ENCODE data around the gene PEX14. TPM values are rescaled to one million over a fixed set of nuclear protein-coding genes. Genes with fewer than 3 reads are reported as not detected.
A peak's percentile ranks its signal among the peaks of the same experiment; 100 is the strongest.

Gene PEX14
- total and polyA plus RNA-seq, 9 donors: 11.7 to 16.8 (median 15.1) TPM

DNA sequence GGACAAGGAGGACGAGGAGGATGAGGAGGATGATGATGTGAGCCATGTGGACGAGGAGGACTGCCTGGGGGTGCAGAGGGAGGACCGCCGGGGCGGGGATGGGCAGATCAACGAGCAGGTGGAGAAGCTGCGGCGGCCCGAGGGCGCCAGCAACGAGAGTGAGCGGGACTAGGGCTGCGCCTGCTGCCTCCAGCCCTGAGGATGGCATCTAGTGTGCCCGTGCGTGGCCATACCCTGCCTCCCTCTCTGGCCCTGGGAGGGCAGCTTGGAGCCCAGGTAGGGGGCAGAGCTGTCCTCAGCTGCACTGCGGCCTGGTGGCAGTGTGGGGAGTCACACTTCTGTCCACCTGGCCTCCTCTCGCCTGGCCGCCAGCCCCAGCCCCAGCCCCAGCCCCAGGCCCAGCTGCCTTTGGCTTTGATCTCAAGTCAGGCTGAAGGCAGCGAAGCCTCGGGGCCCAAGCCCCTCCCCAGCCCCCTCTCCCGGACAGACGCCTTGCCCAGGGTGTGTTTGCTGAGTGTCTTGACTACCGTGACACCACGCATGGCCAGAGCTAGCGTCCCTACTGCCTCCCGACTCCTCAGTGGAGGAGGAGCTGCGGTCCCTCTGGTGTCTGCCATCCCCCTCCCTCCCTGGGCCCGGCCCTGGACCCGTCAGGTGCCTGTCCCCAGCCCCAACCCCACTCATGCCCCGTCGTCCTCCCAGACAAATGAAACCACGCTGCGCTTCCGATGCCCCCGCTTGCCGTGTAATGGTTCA is 155.2 kb downstream of the PEX14 start:
- Histone ChIP-seq H3K27me3 (ENCODE audit: control insufficient read depth, insufficient read depth, low read length) (no peaks in the 10 kb centered on the region), H3K27ac (ENCODE audit: low read length) (no peak overlapping the region), H3K36me3 (ENCODE audit: control insufficient read depth, insufficient read depth, low read length) (peaks cover 17% of the 10 kb centered on the region), H3K4me1 (ENCODE audit: control insufficient read depth, insufficient read depth, low read length) (peaks cover 60% of the 10 kb centered on the region), H3K9me3 (replicated peaks; ENCODE audit: control insufficient read depth, low read depth, low read length) (no peaks in the 10 kb centered on the region), H3K4me3 (ENCODE audit: low read length) (no peak overlapping the region)
- whole genome bisulfite sequencing (ENCODE audit: insufficient coverage): 88% methylated on average over 28 of the region's 36 CpGs
- no peak for DNase-seq

DNA sequence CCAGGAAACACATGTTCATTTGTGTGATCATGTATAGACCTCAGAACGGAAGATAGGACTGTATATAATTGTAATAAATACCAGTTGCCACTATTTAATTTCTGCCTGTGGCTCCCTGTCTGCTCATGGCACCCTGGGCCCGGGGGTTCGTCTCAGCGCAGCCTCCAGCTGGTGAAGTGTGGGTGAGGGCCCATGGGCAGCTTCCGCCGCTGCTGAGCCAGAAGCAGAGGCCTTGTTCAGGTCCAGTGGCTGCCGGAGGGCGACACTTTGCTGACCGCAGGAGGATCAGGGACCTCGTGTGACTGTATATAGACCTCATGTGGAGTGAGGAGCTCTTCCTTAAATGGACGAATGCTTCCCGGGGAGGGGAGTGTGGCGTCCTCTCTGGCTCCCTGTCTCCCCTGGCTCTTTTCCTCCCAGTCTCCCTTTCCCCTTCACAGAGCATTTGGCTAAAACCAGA is 155.9 kb downstream of the PEX14 start:
- peaks cover 61% of the 10 kb centered on the region for H3K4me1 ChIP-seq (ENCODE audit: control insufficient read depth, insufficient read depth, low read length)
- DNase-seq: no peak
- whole genome bisulfite sequencing (ENCODE audit: insufficient coverage): 91% methylated on average over 11 of the region's 13 CpGs
- no peak overlapping the region for H3K4me3 ChIP-seq (ENCODE audit: low read length)
- no peaks in the 10 kb centered on the region for H3K27me3 ChIP-seq (ENCODE audit: control insufficient read depth, insufficient read depth, low read length)
- H3K9me3 ChIP-seq (replicated peaks; ENCODE audit: control insufficient read depth, low read depth, low read length): no peaks in the 10 kb centered on the region
- no peak overlapping the region for H3K27ac ChIP-seq (ENCODE audit: low read length)
- peaks cover 17% of the 10 kb centered on the region for H3K36me3 ChIP-seq (ENCODE audit: control insufficient read depth, insufficient read depth, low read length)

DNA sequence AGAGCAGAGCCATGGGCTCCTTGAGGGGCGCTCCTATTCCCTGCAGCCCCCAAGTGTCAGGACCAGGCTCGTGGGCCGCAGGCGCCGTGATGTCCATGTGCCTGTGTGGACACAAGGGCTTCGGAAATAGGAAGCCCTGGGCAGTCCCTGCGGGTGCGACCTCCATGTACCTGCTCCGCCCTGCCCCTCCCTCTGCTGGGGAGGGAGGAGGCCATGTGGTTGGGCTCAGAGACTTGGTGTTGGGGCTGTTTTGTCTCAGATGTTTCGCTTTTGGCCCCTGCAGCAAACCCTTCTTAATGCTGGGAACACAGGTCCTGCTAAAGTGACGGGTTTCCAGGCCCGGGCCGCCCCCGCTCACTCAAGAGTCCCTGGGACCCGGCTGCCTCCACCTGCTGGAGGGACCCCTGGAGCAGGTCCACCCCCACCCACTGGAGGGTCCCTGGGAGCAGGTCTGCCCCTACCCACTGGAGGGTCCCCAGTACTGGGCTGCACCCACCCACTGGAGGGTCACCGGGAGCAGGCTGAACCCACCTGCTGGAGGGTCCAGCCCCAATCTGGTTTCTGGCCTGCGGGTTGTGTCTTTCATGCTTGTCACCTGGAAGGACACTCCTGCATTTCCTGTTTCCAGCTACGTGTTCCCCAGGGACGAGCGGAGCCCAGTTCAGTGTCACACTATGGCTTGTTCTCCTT is 156.5 kb downstream of the PEX14 start:
- H3K4me3 ChIP-seq (ENCODE audit: low read length): no peak overlapping the region
- peaks cover 20% of the 10 kb centered on the region for H3K36me3 ChIP-seq (ENCODE audit: control insufficient read depth, insufficient read depth, low read length)
- DNase-seq: no peak
- no peaks in the 10 kb centered on the region for H3K9me3 ChIP-seq (replicated peaks; ENCODE audit: control insufficient read depth, low read depth, low read length)
- H3K27me3 ChIP-seq (ENCODE audit: control insufficient read depth, insufficient read depth, low read length): no peaks in the 10 kb centered on the region
- peaks cover 61% of the 10 kb centered on the region for H3K4me1 ChIP-seq (ENCODE audit: control insufficient read depth, insufficient read depth, low read length)
- WGBS (ENCODE audit: insufficient coverage): 88% methylated on average over 16 of the region's 20 CpGs
- no peak overlapping the region for H3K27ac ChIP-seq (ENCODE audit: low read length)

GRCh38 chr1:10631811-10632593 is 157.3 kb downstream of the PEX14 start:
- H3K27ac ChIP-seq (ENCODE audit: low read length): no peak overlapping the region
- no peak overlapping the region for H3K4me3 ChIP-seq (ENCODE audit: low read length)
- H3K9me3 ChIP-seq (replicated peaks; ENCODE audit: control insufficient read depth, low read depth, low read length): no peaks in the 10 kb centered on the region
- H3K36me3 ChIP-seq (ENCODE audit: control insufficient read depth, insufficient read depth, low read length): peaks cover 22% of the 10 kb centered on the region
- WGBS (ENCODE audit: insufficient coverage): 61% methylated on average over 6 of the region's 14 CpGs
- peaks cover under 1% of the 10 kb centered on the region for H3K27me3 ChIP-seq (ENCODE audit: control insufficient read depth, insufficient read depth, low read length)
- DNase-seq: no peak
- peaks cover 56% of the 10 kb centered on the region for H3K4me1 ChIP-seq (ENCODE audit: control insufficient read depth, insufficient read depth, low read length)

GRCh38 chr1:10632691-10633090 is 157.9 kb downstream of the PEX14 start:
- DNase-seq: no peak
- Histone ChIP-seq H3K4me1 (ENCODE audit: control insufficient read depth, insufficient read depth, low read length) (peaks cover 59% of the 10 kb centered on the region), H3K36me3 (ENCODE audit: control insufficient read depth, insufficient read depth, low read length) (peaks cover 27% of the 10 kb centered on the region), H3K27me3 (ENCODE audit: control insufficient read depth, insufficient read depth, low read length) (peaks cover 7% of the 10 kb centered on the region), H3K27ac (ENCODE audit: low read length) (no peak overlapping the region), H3K9me3 (replicated peaks; ENCODE audit: control insufficient read depth, low read depth, low read length) (no peaks in the 10 kb centered on the region), H3K4me3 (ENCODE audit: low read length) (no peak overlapping the region)
- WGBS (ENCODE audit: insufficient coverage): 61% methylated on average over 8 of the region's 14 CpGs

DNA sequence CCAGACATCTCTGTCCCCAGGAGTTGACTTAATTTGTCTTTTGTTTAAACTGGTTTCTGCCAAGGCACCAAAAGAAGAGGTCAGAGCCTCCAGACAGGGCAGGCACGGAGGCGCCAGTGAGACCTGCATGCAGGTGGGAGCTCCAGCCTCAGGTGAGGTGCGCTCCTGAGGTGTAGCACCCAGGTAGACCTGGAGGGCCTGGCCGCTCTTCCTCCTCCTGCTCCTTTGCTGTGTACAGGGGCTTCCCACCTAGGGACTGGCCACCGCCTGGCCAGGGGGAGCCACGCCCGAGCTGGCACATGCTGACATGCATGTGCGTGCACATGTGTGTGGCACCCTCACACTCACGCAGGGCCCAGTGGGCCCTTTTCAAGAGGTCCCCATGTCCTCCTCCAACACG is 158.7 kb downstream of the PEX14 start:
- peaks cover 13% of the 10 kb centered on the region for H3K27me3 ChIP-seq (ENCODE audit: control insufficient read depth, insufficient read depth, low read length)
- H3K9me3 ChIP-seq (replicated peaks; ENCODE audit: control insufficient read depth, low read depth, low read length): no peaks in the 10 kb centered on the region
- 85% methylated on average over 8 of the region's 10 CpGs for WGBS (ENCODE audit: insufficient coverage)
- peaks cover 65% of the 10 kb centered on the region for H3K4me1 ChIP-seq (ENCODE audit: control insufficient read depth, insufficient read depth, low read length)
- no peak overlapping the region for H3K4me3 ChIP-seq (ENCODE audit: low read length)
- H3K27ac ChIP-seq (ENCODE audit: low read length): no peak overlapping the region
- H3K36me3 ChIP-seq (ENCODE audit: control insufficient read depth, insufficient read depth, low read length): peaks cover 27% of the 10 kb centered on the region
- no peak for DNase-seq

DNA sequence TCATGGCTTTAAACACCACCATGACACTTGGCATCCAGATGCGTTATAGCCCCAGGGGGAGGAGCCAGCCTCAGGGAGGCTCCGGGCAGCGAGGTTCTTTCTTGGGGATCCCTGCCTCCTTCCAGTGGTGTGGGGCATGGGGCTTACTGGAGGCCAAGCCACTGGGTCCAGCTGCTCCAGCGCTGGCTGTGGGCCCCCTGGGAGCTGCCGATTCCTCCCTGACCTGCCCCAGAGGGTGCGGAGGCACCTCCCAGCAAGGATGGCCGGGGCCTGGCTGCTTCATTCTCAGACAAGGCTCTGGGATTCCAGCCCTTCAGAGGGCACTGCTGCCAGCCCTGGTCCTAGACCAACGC is 159.3 kb downstream of the PEX14 start:
- DNase-seq: no peak
- Histone ChIP-seq H3K36me3 (ENCODE audit: control insufficient read depth, insufficient read depth, low read length) (peaks cover 27% of the 10 kb centered on the region), H3K27me3 (ENCODE audit: control insufficient read depth, insufficient read depth, low read length) (peaks cover 15% of the 10 kb centered on the region), H3K27ac (ENCODE audit: low read length) (no peak overlapping the region), H3K4me1 (ENCODE audit: control insufficient read depth, insufficient read depth, low read length) (peaks cover 60% of the 10 kb centered on the region), H3K4me3 (ENCODE audit: low read length) (no peak overlapping the region), H3K9me3 (replicated peaks; ENCODE audit: control insufficient read depth, low read depth, low read length) (no peaks in the 10 kb centered on the region)
- whole genome bisulfite sequencing (ENCODE audit: insufficient coverage): 78% methylated on average over 8 of the region's 8 CpGs

GRCh38 chr1:10634428-10635084 is 159.8 kb downstream of the PEX14 start:
- 73% methylated on average over 20 of the region's 23 CpGs for WGBS (ENCODE audit: insufficient coverage)
- no peak overlapping the region for H3K4me3 ChIP-seq (ENCODE audit: low read length)
- peaks cover 60% of the 10 kb centered on the region for H3K4me1 ChIP-seq (ENCODE audit: control insufficient read depth, insufficient read depth, low read length)
- peaks cover 27% of the 10 kb centered on the region for H3K36me3 ChIP-seq (ENCODE audit: control insufficient read depth, insufficient read depth, low read length)
- H3K27me3 ChIP-seq (ENCODE audit: control insufficient read depth, insufficient read depth, low read length): peaks cover 18% of the 10 kb centered on the region
- peak overlapping the region; percentile 7 for H3K27ac ChIP-seq (ENCODE audit: low read length)
- peak; percentile 32 for DNase-seq
- H3K9me3 ChIP-seq (replicated peaks; ENCODE audit: control insufficient read depth, low read depth, low read length): no peaks in the 10 kb centered on the region

- Histone ChIP-seq H3K27ac (ENCODE audit: low read length) (peak overlapping the region; percentile 23), H3K4me1 (ENCODE audit: control insufficient read depth, insufficient read depth, low read length) (peaks cover 63% of the 10 kb centered on the region), H3K27me3 (ENCODE audit: control insufficient read depth, insufficient read depth, low read length) (peaks cover 24% of the 10 kb centered on the region), H3K9me3 (replicated peaks; ENCODE audit: control insufficient read depth, low read depth, low read length) (no peaks in the 10 kb centered on the region), H3K4me3 (ENCODE audit: low read length) (no peak overlapping the region), H3K36me3 (ENCODE audit: control insufficient read depth, insufficient read depth, low read length) (peaks cover 25% of the 10 kb centered on the region)
- WGBS (ENCODE audit: insufficient coverage): 55% methylated on average over 14 of the region's 23 CpGs
- no peak for DNase-seq
Observed at GRCh38 chr1:10635085-10635896, 160.5 kb downstream of the PEX14 start.
